WTC11 (cell line): ENCODE results near the gene CCDC134. TPM values are rescaled to one million over a fixed set of nuclear protein-coding genes. Genes with fewer than 3 reads are reported as not detected.

ENCODE experiments used
- ATAC-seq: fragments of 200-7000 bp; cut with Tn5 transposase; 2 replicates; pipeline ENCODE4 v1.10.0; 2021; ENCODE audit warnings: mild to moderate bottlenecking, moderate library complexity
- CTCF ChIA-PET: fragments of 300-600 bp; sonication (Branson Sonifier 250); formaldehyde crosslinking; loops from one replicate; lab custom pipeline; 2021; ENCODE audit warnings: antibody characterized with exemption; lab: Charles Lee
- POLR2A ChIA-PET: fragments of 350-600 bp; sonication (Branson Sonifier 250); formaldehyde crosslinking; loops from one replicate; lab custom pipeline; 2021; ENCODE audit warnings: antibody characterized with exemption; lab: Charles Lee
- DNase-seq: peaks from one replicate; pipeline ENCODE4 v3.0.0; 2021; ENCODE audit warnings: low spot score
- H3K27ac Mint-ChIP-seq: 2 replicates; pipeline ENCODE4 v1.8.0; 2021; ENCODE audit warnings: mixed read lengths
- H3K27me3 Mint-ChIP-seq: 2 replicates; pipeline ENCODE4 v1.8.0; 2021; ENCODE audit warnings: low read depth, mild to moderate bottlenecking, moderate library complexity, mixed read lengths
- H3K36me3 Mint-ChIP-seq: 2 replicates; pipeline ENCODE4 v1.8.0; 2021; ENCODE audit warnings: mixed read lengths
- H3K4me1 Mint-ChIP-seq: 2 replicates; pipeline ENCODE4 v1.8.0; 2022; ENCODE audit warnings: mixed read lengths
- H3K4me3 Mint-ChIP-seq: 2 replicates; pipeline ENCODE4 v1.8.0; 2021; ENCODE audit warnings: mild to moderate bottlenecking, moderate library complexity, mixed read lengths
- H3K9me3 Mint-ChIP-seq: 2 replicates; pipeline ENCODE4 v1.8.0; 2021; ENCODE audit warnings: mixed read lengths
- ATF2 ChIP-seq: sonication (generic); formaldehyde crosslinking; IDR thresholded peaks from 2 replicates; pipeline ENCODE4 v1.8.1; 2022; ENCODE audit warnings: low read depth, missing genetic modification reagents, borderline replicate concordance
- CREB1 ChIP-seq: sonication (generic); formaldehyde crosslinking; IDR thresholded peaks from 2 replicates; pipeline ENCODE4 v1.8.0; 2023; ENCODE audit warnings: mild to moderate bottlenecking, missing genetic modification reagents
- ELF4 ChIP-seq: sonication (generic); formaldehyde crosslinking; IDR thresholded peaks from 2 replicates; pipeline ENCODE4 v1.8.1; 2022; ENCODE audit warnings: low read depth, mild to moderate bottlenecking, moderate library complexity, missing genetic modification reagents
- ERG ChIP-seq: fragments of 250-450 bp; sonication (Bioruptor Pico); IDR thresholded peaks from 2 replicates; pipeline ENCODE4 v1.8.0; 2021; ENCODE audit warnings: mild to moderate bottlenecking
- FOXP1 ChIP-seq: sonication (generic); formaldehyde crosslinking; IDR thresholded peaks from 2 replicates; pipeline ENCODE4 v1.8.0; 2022; ENCODE audit warnings: missing genetic modification reagents, mild to moderate bottlenecking, moderate library complexity, borderline replicate concordance
- FOXP4 ChIP-seq: sonication (generic); formaldehyde crosslinking; IDR thresholded peaks from 2 replicates; pipeline ENCODE4 v1.8.0; 2022; ENCODE audit warnings: mild to moderate bottlenecking, missing genetic modification reagents
- GTF2I ChIP-seq: fragments of 250-450 bp; sonication (Bioruptor Pico); conservative IDR thresholded peaks from 2 replicates; pipeline ENCODE4 v1.4.0; 2021; ENCODE audit warnings: mild to moderate bottlenecking
- IRF1 ChIP-seq: sonication (generic); formaldehyde crosslinking; IDR thresholded peaks from 2 replicates; pipeline ENCODE4 v1.8.0; 2023; ENCODE audit warnings: missing genetic modification reagents
- NFATC4 ChIP-seq: fragments of 250-450 bp; sonication (Bioruptor Pico); IDR thresholded peaks from 2 replicates; pipeline ENCODE4 v1.9.0; 2021; ENCODE audit warnings: mild to moderate bottlenecking
- PRRX2 ChIP-seq: fragments of 250-450 bp; sonication (Bioruptor Pico); IDR thresholded peaks from 2 replicates; pipeline ENCODE4 v1.8.0; 2021; ENCODE audit warnings: mild to moderate bottlenecking
- SMAD4 ChIP-seq: sonication (generic); formaldehyde crosslinking; IDR thresholded peaks from 2 replicates; pipeline ENCODE4 v1.8.0; 2022; ENCODE audit warnings: mild to moderate bottlenecking, missing genetic modification reagents
- TCF7 ChIP-seq: sonication (generic); formaldehyde crosslinking; IDR thresholded peaks from 2 replicates; pipeline ENCODE4 v1.8.0; 2022; ENCODE audit warnings: mild to moderate bottlenecking, low read depth, missing genetic modification reagents, moderate library complexity
- USF2 ChIP-seq: sonication (generic); formaldehyde crosslinking; IDR thresholded peaks from 2 replicates; pipeline ENCODE4 v1.8.1; 2023; ENCODE audit warnings: mild to moderate bottlenecking, missing genetic modification reagents, moderate library complexity
- ZNF138 ChIP-seq: sonication (generic); formaldehyde crosslinking; conservative IDR thresholded peaks from 2 replicates; pipeline ENCODE4 v1.8.1; 2022; ENCODE audit warnings: mild to moderate bottlenecking, moderate library complexity, missing genetic modification reagents
- ZNF425 ChIP-seq: fragments of 250-450 bp; sonication (Bioruptor Pico); conservative IDR thresholded peaks from 2 replicates; pipeline ENCODE4 v1.9.0; 2021; ENCODE audit warnings: mild to moderate bottlenecking
- ZNF671 ChIP-seq: fragments of 250-450 bp; sonication (Bioruptor Pico); IDR thresholded peaks from 2 replicates; pipeline ENCODE4 v1.8.0; 2021; ENCODE audit warnings: mild to moderate bottlenecking
- total RNA-seq: library from RNA; stranded (reverse); gene quantifications from 3 replicates; pipeline ENCODE4 v1.2.3, GENCODE V29; 2021
- TF ChIP-seq, protein P1 (sequence below): sonication (generic); formaldehyde crosslinking; IDR thresholded peaks from 2 replicates; pipeline ENCODE4 v1.8.1; 2022; ENCODE audit warnings: missing genetic modification reagents, borderline replicate concordance

Gene CCDC134
- total RNA-seq, 1 experiment from 2014 or later, result 19.0 TPM

- no peak overlapping the region for H3K27ac Mint-ChIP-seq
- TF ChIP-seq CREB1 (CRISPR knock-in tag) (no peak), NFATC4 (no peak), IRF1 (CRISPR knock-in tag) (no peak), FOXP4 (CRISPR knock-in tag) (no peak), ATF2 (CRISPR knock-in tag) (no peak), SMAD4 (CRISPR knock-in tag) (no peak), ELF4 (CRISPR knock-in tag) (no peak), USF2 (CRISPR knock-in tag) (no peak), TCF7 (CRISPR knock-in tag) (no peak), FOXP1 (CRISPR knock-in tag) (no peak), PRRX2 (CRISPR knock-in tag) (no peak), ERG (CRISPR knock-in tag) (no peak), ZNF425 (CRISPR knock-in tag) (no peak), ZNF671 (CRISPR knock-in tag) (no peak), GTF2I (CRISPR knock-in tag) (no peak), ZNF138 (CRISPR knock-in tag) (no peak)
- TF ChIP-seq, protein P1, sequence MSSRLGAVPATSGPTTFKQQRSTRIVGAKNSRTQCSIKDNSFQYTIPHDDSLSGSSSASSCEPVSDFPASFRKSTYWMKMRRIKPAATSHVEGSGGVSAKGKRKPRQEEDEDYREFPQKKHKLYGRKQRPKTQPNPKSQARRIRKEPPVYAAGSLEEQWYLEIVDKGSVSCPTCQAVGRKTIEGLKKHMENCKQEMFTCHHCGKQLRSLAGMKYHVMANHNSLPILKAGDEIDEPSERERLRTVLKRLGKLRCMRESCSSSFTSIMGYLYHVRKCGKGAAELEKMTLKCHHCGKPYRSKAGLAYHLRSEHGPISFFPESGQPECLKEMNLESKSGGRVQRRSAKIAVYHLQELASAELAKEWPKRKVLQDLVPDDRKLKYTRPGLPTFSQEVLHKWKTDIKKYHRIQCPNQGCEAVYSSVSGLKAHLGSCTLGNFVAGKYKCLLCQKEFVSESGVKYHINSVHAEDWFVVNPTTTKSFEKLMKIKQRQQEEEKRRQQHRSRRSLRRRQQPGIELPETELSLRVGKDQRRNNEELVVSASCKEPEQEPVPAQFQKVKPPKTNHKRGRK (CRISPR knock-in tag), result no peak
- H3K27me3 Mint-ChIP-seq, result no peaks in the 10 kb centered on the region
- ATAC-seq (no peak), DNase-seq (no peak)
- H3K9me3 Mint-ChIP-seq, result no peaks in the 10 kb centered on the region
- ChIA-PET POLR2A (no interaction called here), CTCF (interaction anchor here (1.1 to 1.4 kb wide), 3 partner anchors 25 to 138 kb away, joined by 3 to 4 read pairs (median 4); no protein-coding TSS in a partner anchor)
- no peak overlapping the region for H3K4me3 Mint-ChIP-seq
- no peaks in the 10 kb centered on the region for H3K4me1 Mint-ChIP-seq
- no peaks in the 10 kb centered on the region for H3K36me3 Mint-ChIP-seq
Observed at GRCh38 chr22:41787331-41787730, 13.1 kb upstream of the CCDC134 start.
